GM18507 (cell line): ENCODE measurements around the gene SRI.
A peak's percentile ranks its signal among the peaks of the same experiment; 100 is the strongest.
"Not testable (repeated sequence)": the region's sequence is repeated elsewhere in the genome, so short reads cannot be mapped to it uniquely, and the experiment has no call there.

Experiments
- DNase-seq: peaks from one replicate; pipeline ENCODE4 v3.0.0; 2011; ENCODE audit warnings: low read depth; ENCODE audit not compliant: insufficient read length; ENCODE audit errors: extremely low spot score
- FAIRE-seq: peaks from 2 replicates; lab custom pipeline; 2011; peaks lifted over from hg19 to GRCh38; lab: Jason Lieb, UNC

The SRI gene, protein sequence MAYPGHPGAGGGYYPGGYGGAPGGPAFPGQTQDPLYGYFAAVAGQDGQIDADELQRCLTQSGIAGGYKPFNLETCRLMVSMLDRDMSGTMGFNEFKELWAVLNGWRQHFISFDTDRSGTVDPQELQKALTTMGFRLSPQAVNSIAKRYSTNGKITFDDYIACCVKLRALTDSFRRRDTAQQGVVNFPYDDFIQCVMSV

DNA sequence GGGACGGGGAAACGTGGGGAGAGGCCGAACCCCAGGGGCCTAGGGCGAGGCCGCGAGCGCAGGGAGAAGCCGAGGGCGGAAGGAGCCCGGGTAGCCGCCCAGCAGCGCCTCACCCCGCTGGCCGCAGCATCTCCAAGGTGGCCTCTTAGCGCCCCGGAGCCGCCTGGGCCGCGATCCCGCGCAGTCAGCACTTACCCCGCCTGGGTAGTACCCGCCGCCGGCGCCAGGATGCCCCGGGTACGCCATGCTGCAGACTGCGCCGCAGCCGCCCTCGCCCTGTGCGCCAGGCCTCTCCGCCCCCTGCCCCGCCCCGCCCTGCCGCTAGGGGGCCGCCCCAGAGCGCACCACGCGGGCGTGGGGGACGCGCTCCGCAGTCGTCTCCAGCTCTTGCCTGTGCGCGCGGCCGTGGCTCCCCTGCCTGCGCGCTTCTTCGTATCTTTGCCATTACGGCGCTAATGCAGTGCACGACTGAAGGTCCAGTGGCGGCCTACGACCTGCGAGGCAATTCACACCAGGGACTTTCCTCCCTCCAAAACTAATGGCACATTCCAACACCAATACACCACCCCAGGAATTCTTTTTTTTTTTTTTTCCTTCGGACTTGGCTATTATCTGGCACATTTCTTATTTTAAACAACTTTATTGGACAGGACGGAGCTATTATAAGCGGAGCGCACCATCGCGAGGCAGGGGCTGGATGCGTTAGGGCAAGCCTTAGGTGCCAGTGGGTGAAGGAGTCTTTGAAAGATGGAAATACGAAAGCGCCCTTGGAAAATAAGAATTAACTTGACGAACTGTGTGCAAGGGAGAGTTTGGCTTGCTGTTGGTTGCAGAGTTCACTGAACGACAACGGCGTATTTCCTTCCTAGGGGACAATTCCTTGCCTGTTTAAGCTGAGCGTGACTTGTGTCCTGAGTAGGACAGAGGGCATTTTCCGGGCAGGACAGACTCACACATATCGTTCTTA lies at the start of gene SRI:
Gene SRI, minus strand, starts transcription at position 258 of the 967 bp plus-strand sequence. Its CDS starts 12 bp downstream, at position 246.
- peak; percentile 69 for FAIRE-seq
- DNase-seq: peak; percentile 63

DNA sequence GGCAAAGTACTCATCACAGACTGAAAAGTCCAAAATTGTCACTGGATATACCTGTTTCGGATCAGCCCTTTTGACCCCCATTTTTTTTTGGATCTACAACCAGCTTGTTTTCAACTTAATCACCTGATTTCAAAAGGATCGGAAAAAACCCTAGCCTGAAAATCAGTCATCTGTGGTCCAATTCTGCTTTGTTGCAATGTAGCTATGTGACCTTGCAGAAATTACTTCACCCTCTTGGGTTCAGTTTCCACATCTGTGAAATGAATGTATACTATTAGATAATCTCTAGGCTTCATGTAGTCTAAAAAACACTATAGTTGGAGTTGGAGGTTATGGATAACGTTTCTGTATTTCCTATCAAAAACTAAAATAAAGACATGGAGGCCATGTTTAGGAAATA lies 49.7 kb upstream of the SRI start:
- no peak for FAIRE-seq

DNA sequence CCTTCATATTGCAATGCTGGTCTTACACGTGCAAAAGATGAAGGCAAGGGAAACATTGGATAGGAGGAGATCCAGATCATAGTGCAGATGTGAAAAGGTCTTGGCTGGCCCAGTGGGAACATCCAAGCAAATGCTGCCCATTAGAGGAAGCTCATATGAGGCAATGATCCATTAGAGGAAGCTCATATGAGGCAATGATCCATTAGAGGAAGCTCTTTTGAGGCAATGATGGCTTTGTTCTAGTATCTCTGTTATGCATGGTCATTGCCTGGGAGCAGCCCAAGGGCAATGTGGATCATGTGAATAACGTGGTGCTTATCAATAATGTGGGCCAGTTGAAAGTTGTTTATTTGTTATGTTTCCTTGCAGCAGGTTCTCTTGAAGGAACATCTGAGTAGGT lies 49.0 kb upstream of the SRI start:
- DNase-seq: no peak
- FAIRE-seq: no peak

More for the DNA sequence above, 49.7 kb upstream of the SRI start:
- DNase-seq: no peak

DNA sequence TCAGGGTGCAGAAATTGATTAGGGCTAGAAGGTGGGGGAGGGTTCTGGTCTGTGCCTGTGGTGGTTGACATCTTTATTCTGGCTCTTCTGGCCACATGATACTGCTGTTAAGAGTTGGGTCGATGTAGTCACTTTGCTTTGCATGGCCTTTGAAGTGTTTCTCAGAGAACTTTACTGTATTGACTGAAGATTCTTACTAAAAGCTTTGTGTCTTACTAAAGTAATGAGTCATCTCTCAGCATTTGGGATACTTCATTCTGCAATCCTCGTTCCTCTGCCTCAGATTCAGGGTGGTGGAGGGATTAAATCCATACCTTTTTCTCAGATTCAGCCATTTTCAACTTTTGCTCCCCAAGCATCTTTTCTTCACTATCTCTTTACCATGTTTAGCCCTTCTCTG lies 48.2 kb upstream of the SRI start:
- FAIRE-seq (no peak), DNase-seq (no peak)

DNA sequence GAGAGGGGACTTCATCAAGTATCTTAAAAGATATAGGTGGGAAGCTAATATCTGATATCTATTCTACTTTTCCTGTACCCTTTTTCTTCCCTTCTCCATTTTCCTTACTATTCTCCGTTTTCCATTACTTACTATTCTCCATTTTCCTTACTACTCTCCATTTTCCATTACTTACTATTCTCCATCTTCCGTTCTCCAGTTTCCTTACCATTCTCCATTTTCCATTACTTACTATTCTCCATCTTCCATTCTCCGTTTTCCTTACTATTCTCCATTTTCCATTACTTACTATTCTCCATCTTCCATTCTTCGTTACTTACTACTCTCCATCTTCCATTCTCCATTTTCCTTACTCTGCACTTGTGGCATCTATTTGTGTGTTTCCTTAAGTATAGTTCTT lies 47.6 kb upstream of the SRI start:
- no peak for DNase-seq
- FAIRE-seq: no peak

DNA sequence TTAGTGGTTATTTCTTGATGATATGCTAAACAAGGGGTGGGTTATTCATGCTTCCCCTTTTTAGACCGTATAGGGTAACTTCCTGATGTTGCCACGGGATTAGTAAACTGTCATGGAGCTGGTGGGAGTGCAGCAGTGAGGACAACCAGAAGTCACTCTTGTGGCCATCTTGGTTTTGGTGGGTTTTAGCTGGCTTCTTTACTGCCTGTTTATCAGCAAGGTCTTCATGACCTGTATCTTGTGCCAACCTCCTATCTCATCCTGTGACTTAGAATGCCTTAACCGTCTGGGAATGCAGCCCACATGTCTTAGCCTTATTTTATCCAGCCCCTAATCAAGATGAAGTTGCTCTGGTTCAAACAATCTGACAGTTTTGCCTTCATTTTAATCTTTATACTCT lies 45.1 kb upstream of the SRI start:
- DNase-seq, FAIRE-seq: not testable (repeated sequence)

DNA sequence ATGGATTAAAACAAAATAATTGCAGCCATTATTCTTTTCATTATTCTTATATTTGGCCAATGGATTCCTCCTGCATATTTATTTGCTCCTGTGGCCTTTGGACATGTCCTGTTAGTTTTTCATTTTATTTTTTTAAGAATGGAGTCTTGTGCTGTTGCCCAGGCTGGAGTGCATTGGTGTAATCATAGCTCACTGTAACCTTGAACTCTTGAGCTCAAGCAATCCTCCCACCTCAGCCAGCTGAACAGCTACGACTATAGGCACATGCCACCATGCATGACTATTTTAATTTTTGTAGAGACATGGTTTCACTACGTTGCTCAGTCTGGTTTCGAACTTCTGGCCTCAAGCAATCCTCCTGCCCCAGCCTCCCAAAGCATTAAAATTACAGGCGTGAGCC lies 42.7 kb upstream of the SRI start:
- no peak for FAIRE-seq

DNA sequence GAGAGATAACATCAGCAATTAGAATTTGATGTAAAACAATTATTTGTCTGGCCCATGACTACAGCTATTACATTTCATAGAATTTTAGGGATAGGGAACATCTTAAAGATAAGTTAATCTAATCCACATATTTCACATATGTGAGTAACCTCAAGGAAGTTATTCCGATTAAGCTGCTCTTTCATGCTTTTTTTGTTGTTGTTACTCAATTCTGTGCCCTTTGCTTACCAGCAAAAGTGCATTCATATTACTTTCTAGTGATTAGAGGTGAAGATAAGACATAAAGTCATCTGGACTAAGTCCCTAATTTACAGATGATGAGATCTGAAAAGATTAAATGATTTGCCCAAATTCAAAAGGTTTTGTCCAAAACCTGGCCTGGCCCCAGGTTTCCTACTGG lies 40.9 kb upstream of the SRI start:
- FAIRE-seq (no peak), DNase-seq (no peak)

More for the DNA sequence above, 42.7 kb upstream of the SRI start:
- no peak for DNase-seq

DNA sequence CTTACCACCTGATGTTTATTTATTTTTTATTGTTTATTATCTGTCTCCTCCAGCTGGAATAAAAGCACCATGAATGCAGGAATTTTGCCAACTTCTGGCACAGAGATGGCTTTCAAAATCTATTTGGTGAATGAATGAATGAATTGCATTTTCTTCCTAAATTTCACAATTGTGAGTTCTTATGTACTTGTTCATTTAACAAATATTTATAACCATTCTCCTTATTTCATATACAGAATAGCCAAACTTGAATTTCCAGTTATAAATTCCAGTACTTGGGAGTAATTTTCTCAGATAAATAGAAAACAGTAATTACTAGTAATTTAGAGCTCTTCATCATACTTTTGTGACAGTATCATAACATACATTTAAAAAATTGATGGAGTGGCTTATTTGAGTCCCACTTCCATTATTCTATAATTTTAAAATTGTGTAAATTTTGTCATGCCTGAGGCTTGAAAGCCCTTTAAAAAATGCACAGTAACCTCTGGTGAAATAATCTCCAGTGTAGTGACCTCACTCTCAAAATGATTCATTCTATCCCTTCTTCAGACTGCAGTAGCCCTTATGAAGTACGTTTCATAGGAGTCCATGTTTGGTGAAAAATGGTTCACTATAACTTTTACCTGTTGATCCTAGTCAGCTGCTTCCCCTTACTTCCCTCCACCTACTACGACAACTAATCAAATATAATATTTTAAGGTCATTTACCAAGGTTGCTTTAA lies 40.0 kb upstream of the SRI start:
- no peak for FAIRE-seq
- DNase-seq: no peak

DNA sequence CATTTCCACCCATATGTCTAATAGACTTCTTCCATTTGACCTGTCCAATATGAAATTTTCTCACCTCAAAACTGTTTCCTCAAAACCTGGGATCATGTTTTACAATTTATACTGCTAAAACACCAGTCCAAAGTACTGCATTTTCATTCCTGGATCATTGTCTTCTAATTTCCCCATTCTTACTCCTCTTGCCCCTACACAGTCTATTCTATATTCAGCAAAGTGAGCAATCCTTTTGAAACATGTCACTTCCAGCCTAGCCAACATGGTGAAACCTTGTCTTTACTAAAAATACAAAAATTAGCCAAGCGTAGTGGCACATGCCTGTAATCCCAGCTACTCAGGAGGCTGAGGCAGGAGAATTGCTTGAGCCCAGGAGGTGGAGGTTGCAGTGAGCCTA lies 38.5 kb upstream of the SRI start:
- not testable (repeated sequence) for FAIRE-seq, DNase-seq

DNA sequence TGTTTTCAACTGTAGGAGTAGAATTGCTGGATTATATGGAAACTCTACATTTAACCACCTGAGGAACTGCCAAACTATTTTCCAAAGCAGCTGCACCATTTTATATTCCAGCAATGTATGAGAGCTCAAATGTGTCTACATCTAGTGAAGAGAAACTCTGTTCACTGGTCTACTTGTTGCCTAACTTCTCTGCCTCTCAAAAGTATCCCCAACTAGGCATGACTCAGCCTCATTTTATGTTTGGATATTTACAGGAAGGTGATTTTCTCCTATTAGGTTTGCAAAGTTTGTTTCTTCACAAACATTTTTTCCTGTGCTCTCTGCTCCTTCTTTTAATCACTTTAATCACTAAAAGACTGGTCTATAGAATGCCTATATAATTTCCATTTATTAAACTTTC lies 37.1 kb upstream of the SRI start:
- no peak for FAIRE-seq
- DNase-seq: no peak

DNA sequence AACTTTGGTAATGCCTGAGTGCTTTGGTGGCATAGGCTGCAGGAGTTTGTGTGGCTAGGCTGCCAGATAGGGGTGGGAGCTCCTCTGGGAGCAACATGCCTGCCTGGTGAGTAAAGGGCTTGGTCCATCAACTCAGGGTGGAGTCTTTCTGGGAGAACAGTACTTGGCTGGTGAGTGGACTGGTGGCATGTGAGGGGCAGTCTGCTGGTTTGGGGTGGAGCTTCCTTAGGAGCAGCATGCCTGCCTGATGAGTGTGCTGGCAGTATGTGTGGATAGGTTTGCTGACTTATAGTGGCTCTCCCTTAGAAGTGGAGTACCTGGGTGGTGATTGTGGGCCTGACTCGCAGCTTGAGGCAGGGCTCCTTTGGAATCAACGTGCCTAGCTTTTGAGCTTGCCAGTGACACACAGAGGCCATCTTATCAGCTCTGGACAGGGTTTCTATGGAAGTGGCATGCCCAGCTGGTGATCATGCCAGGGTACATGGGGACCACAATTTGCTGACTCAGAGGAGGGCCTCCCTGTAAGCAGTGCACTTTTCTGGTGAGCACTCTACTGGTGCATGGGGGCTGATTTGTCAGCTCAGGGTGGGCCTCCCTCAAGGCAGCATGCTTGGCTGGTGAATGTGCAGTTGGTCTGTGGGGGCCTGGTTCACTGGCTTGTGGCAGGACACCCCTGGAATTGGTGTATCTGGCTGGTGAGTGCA lies 35.0 kb upstream of the SRI start:
- FAIRE-seq (no peak), DNase-seq (no peak)

DNA sequence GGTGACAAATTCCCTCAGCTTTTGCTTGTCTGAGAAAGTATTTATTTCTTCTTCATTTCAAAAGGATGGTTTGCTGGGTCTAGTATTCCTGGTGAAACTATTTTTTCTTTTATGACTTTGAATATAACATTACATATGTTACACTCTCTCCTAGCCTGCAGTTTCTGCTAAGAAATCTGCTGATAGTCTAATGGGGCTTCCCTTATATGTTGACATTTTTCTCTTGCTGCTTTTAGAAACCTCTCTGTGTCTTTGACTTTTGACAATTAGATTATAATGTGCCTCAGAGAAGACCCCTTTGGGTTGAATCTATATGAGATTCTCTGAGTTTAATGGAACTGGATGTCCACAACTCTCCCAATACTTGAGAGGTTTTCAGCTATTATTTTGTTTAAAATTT lies 33.8 kb upstream of the SRI start:
- no peak for DNase-seq
- FAIRE-seq: no peak

DNA sequence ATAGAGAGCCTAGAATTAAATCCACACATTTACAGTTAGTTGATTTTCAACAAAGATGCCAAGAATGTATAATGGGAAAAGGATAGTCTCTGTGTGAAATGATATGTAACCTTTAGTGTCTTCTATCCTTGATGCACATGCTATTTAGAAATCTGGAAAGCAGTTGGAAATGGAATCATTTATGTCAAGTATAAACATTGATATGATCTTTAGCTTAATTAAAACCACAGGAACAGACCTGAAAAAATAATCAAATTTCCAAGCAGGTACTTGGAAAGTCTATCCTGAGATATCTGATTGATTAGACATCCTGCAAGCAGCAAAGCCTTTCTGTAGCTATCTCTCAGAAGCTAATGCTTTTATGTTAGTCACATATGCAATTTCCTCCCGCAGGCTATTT lies 24.4 kb upstream of the SRI start:
- no peak for DNase-seq

DNA sequence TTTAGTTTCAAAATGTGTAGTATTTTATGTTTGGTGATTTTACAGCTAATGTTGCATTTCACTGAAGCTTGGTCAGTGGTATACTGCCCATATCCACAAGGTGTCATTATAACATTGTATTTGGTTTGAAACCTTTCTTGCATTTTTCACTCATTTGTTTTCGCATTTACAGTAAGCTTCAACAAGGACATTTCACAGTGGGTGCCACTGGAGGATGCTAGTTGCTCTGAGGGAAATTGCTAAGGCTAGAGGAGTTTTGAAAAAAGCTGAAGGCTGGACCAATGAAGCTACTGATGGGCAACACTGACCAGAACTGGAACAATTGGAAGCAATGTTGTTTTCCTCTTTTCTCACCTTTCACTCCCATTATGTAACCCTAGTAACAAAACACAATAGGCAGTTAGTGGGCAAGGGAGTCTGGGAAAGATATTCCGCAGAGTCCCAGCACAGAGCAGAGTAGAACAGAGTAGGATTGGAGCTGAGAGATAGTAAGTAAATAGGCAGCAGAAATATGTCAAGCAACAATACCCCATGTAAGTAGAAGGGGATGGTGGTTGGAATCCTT lies 23.6 kb upstream of the SRI start:
- FAIRE-seq (peak; percentile 65), DNase-seq (no peak)

More for the DNA sequence above, 24.4 kb upstream of the SRI start:
- FAIRE-seq: no peak

DNA sequence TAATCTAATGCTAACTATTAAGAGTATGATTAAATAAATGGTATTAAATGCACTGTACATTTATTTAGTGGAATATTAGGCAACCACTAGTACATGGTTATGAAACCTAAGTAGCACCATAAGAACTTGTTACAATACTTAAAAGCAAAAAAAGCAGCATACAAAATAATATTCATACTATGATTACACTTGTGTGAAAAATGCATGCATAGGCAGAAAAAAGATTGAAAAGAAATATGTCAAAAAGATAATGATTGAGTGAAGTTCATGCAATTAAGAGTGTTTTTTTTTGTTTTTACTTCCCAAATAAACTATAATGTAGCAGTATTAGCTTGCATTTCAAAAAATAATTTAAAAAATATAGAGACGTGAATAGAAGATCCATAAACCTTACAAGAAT lies 20.0 kb upstream of the SRI start:
- no peak for DNase-seq
- no peak for FAIRE-seq

DNA sequence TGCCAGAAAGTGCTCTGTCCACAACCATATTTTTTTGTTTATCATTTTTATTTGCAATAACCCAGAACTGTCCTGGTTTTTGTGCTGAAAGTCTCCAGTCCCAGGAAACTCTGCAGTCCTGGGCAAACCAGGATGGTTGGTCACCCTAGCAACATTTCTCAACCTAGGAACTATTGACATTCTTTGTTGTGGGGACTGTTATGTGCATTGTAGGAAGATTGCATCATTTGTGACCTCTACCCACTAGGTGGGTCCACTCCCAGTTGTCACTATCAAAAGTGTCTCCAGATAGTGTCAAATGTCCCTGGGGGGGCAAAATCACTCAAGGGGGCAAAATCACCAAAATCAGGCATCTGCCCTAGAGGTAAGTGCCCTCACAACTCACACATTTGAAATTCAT lies 14.0 kb upstream of the SRI start:
- FAIRE-seq: no peak
- DNase-seq: no peak

DNA sequence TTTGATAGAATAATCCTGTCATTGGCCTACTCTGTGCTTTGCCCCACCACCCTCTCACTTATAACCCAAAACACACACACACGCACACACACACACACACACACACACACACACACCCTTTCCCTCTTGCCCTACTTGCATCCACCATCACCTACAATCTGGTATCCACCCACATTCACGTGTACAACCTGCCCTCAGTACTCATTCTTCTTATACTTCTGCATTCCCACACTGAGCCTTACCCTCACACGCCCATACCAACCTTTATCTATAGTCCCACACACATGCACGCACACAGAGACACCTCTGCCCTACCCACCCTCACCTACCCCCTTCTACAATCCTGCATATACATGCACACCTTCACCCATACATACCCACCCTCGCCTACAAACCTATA lies 10.8 kb upstream of the SRI start:
- no peak for DNase-seq
- FAIRE-seq: no peak

DNA sequence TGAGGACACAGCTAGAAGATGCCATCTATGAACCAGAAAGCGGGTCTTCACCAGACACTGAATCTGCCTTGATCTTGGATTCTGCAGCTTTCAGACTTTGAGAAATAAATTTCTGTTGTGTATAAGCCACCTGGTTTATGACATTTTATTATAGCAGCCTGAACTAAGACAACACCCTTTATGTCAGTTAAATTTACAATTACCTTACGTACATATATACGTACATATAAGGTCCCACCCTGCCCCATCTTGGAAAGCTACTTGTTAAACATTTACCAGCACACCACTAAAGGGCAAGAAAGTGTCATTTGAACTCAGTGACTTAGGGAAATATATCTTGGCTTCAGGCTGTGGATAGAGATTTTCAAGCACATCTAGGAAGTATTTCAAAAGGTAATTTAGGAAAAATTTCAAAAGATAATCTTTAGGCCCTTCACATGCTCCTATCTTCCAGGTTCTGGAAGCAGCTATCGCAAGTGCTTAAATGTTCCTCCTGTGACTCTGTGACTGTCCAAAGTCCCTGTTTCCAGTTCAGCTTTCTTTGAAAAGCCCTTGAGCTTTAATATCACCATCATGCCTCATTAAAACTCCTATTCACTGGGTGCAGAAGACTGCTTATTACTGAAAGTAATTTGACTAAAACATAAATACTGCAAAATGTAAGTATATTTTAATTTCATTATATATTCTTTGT lies 9.6 kb upstream of the SRI start:
- no peak for FAIRE-seq

More for the DNA sequence above, 9.6 kb upstream of the SRI start:
- DNase-seq: no peak
